NCI-H1417 (cell line): Measurements from ENCODE around the gene PARD6G.
A peak's percentile ranks its signal among the peaks of the same experiment; 100 is the strongest.
"Not testable (repeated sequence)": the region's sequence is repeated elsewhere in the genome, so short reads cannot be mapped to it uniquely, and the experiment has no call there.

ENCODE experiments used
- DNase-seq, 3 experiments: peaks; one replicate each; lab custom pipeline; 2025; lab: John Stamatoyannopoulos, UW

The PARD6G gene

DNA sequence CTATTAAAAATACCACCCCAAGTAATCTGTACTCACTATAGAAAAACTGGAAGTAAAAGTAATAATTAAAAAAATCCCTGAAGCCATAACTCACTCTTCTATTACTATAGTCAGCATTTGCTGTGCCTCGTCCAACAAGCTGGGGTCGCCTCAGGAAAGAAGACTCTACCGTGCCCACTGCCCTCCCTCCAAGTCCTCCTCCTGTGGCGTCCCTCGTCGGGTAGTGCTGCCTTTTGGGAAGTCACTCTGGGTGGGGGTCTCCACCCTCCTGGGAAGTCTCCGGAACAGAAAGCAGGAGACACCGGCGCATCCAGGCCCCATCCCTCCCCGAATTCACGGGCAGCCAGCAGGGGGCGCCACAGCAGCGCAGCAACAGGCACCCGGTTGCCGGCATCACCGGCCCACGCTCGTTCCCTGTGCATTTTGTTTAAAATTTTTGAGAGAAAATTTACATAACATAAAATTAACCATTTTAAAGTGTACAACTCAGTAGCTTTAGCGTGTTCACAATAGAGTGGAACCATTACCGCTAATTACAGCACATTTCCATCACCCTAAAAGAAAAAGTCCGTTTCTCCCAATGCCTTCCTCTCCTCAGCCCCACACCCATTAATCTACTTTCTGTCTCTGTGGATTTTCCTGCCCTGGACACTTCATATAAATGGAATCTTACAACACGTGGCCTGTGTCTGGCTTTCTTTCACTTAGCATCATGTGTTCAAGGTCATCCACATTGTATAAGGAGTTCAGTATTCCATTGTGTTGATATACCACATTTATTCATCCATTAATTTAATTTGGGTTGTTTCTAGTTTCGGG is 76.1 kb downstream of the PARD6G start:
- DNase-seq: no peak

GRCh38 chr18:80170395-80171053 is 76.8 kb downstream of the PARD6G start:
- DNase-seq: no peak

DNA sequence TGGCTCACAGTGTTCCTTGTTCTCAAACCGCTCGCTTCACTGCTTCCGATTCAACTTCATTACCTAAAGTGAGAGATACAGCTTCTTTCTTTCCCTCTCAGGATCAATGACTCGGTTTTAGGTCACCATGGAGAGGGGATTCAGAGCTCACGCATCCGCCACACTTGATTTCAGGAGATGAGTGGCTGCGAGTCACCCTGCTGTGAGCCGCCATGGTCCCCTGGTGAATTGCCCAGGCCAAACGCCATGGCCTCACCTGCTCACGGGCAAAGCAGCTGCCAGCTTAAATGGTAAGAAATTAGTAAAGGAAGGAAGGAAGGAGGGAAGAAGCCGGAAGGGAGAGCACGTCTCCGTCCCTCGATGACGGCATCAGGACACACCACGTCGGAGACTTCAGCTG is 77.7 kb downstream of the PARD6G start:
- DNase-seq: peak in 1 of 3 experiments; percentile 52

DNA sequence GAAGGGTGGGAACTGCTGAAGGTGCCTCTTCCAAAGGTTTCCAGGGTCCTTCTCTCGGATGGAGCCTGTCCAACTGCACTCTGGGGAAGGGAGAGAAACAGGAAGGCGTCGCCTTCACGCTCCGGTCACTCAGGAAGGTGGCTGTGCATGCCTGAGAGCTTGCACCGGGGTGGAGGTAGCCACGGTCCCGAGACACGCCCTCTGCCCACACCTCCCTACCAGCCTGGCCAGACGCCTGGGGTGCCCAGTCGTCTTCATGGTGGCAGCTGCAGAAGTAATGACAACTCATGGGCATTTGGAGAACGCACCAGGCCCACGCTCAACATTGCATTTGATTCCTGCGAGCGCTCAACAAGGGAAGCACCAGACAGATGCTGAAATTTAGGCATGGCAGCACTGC is 78.3 kb downstream of the PARD6G start:
- no peak for DNase-seq

DNA sequence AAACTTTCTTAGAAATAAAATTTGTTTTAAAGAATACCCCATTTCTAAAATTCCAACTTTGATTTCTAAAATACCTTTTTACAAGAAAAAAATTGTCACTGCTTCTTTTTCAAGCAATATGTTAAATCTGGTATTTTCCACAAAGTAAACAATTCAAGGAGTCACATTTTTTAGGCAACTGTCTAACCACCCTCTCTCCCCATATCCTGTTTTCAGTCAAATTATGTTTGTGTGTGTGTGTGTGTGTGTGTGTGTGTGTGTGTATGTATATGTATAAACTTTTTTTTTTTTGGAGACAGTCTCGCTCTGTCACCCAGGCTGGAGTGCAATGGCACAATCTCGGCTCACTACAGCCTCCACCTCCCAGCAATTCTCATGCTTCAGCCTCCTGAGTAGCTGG is 79.0 kb downstream of the PARD6G start:
- DNase-seq: no peak

DNA sequence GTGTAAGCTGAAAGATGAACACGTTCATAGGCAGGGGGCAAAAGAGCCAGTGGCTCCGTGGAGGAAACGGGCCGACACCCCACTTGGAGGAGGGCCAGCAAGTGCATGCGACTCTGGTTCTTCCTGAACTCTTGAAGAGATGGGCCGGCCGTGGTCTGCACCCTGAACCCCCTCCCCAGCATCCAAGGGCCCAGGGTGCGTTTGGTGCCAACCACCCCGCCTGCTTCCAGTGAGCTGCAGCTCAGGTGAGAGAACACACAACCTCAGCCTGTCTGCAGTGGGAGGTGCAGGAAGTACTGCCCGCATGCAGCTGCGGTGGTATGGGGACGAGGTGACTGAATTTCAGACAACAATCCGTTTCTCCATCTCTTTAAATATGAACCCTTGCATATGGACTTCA is 79.4 kb downstream of the PARD6G start:
- no peak for DNase-seq

- no peak for DNase-seq
These were observed 80.0 kb downstream of the PARD6G start for GRCh38 chr18:80167331-80167730.

DNA sequence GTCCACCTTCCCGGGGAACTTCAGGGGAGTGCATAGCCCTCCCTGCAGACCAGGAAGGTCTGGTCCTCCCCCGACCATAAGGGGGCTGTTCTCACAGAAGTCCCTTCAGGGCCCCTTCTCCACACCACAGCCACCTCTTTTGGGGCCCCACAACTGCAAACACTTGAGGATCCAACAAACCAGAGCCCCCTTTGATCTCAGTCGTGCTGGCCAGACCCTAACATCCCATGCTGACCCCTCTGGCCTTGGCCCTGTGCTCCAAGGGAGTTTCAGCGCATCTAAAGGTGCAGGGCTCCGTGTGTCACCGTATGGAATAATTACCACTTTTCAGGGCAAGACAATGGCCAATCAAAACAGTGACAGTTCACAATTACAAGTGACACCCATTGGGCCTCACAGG is 80.6 kb downstream of the PARD6G start:
- no peak for DNase-seq

DNA sequence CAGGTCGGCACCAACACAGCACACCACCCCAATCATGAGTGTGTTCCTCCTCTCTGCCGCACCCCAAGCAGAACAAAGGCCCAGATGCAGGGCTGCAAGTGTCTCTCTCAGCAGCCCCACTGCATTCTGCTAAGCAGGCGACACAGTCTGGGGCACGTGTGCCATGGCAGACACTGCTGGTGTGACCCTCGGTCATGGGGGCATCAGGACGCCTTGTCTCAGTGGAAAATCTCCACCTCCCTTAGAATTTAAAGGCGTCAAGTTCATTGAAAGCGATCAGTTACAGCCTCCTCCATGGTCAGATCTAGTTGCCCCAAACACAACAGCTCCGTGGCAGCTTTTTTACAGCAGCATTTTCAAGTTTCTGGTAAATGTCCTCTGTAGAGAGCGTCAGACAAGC is 81.1 kb downstream of the PARD6G start:
- no peak for DNase-seq

DNA sequence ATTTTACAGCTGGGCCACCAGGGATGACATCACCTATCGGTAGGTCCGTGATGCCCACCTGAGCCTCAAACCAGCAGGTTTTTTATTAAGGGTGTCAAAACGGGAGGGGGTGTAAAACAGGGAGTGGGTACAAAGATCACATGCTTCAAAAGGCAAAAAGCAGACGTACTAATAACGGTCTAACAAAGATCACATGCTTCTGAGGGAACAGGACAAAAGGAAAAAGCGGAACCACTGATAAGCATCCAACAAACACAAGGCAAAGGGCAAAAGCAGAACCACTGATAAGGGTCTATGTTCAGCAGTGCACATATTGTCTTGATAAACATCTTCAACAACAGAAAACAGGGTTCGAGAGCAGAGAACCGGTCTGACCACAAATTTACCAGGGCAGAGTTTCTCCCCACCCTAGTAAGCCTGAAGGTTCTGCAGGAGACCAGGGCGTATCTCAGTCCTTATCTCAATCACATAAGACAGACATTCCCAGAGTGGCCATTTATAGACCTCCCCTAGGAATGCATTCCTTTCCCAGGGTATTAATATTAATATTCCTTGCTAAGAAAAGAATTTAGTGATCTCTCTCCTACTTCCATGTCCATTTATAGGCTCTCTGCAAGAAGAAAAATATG is 82.5 kb downstream of the PARD6G start:
- not testable (repeated sequence) for DNase-seq

DNA sequence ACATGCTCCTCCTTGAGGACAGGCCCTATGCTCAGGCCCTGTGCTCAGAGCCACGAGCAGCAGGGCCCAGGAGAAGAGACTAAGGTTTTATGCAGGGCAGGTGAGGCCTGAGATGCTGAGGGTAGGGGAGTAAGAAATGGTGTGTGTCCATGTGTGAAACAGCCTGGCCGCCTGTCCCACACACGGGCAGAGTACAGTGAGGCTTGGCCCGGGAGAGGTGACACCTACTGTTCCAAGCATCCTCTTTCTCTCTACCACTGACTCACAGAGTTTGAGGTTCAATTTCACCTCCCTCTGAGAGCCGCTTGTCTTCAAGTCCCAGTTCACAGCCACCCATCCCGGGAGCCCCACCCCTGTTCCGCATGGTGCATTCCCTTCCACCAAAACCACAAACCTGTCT is 84.1 kb downstream of the PARD6G start:
- DNase-seq: no peak

DNA sequence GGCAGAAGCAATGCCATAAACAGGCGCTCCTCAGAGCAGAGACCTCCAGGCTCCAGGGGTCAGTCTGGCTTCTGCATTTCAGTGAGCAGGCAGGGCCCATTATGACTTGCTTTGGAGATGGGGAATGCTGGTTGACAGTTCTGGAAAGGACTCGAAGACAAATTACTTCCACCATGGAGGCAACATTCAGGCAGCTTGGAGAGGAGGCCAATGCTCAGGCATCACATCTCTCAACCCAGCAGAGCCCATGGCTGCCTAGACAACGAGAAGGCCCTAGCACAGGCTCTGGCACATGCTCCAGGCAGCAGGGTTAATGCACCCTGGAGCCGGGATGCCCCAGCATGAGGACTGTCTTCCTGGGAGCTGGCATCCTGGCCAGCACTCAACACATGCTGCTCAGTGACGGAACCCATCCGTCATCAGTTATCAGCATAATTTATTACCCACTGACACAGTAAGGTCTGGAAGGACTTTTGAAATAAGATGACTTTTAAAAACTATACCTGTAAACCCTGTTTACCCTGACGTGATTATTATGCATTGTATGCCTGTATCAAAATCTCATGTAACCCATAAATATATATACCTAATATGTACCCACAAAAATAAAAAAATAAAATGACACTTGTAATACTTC is 85.4 kb downstream of the PARD6G start:
- no peak for DNase-seq

DNA sequence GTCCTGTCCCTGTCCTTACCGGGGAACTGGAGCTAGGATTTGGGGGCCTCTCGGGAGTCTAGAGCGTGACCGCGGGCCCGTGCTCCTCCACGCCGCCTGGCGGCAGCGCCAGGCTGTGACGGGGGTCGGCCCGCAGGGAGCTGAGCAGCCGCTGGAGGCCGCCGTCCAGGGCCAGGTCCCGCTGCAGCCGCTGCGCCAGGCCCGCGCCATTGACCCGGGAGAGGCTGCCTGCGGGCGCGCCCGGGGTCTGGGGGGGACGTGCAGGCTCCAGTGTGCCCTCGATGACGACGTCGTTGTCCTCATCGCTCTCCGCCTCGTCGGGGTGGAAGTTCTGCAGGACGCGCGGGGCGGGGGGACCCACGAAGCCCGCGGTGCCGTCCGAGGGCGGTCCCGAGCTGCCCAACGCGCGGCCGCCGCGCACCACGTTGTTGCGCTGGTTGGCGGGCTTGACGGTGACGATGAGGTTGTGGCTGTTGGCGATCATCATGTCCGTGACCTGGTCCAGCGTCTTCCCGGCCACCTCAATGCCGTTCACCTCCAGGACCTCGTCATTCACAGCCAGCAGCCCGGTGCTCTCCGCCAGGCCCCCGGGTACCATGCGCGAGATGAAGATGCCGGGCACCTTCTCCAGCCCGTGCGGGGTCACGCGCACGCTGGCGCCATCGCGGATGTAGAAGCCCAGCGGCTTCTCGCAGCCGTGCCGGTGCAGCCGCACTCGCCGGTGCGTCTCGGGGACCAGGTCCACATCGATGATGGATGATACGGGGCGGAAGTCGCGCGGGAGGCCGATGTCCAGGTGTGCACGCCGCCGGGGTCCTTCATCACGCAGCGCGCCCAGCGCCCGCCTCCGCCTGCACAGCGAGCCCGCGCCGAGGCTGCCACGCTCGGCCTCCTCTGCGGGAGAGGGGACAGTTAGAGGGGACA is 87.3 kb downstream of the PARD6G start:
- no peak for DNase-seq

DNA sequence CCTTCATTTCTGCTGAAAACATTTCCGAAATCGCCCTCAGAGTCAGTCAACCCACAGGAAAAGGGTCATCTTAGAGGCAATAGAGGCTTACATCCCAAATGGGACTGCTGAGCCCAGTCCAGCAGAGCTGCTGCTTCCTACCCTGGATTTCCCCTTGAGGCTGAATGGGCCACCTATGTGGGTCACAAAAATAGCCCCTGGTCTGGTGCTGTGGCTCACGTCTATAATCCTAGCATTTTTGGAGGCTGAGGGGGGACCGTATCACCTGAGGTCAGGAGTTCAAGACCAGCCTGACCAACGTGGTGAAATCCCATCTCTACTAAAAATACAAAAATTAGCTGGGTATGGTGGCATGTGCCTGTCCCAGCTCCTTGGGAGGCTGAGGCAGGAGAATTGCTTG is 88.9 kb downstream of the PARD6G start:
- DNase-seq: no peak

- DNase-seq: peak; percentile 58 to 91 (median 82)
These were observed 89.5 kb downstream of the PARD6G start for GRCh38 chr18:80157708-80158343.

DNA sequence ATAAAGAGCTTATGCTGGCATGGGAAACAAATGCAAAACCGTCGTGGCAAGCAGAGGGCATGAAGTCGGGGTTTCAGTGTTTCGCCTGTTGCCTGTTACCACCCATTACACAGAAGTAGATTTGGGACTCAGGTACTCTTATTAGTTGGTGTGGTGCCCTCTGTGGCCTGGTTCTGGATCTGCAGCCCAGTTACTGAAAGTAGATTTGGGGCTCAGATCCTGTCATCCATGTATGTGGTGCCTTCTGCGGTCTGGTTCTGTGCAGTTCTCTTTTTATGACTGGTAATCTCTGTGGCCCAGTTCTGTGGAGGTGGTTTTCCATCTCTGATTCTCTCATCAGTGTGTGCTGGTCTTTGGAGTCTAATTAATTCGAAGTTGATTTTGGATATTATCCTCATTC is 93.0 kb downstream of the PARD6G start:
- peak in 2 of 3 experiments; percentile 28 to 63 for DNase-seq

- no peak for DNase-seq
These were observed 97.6 kb downstream of the PARD6G start for GRCh38 chr18:80149667-80150066.

DNA sequence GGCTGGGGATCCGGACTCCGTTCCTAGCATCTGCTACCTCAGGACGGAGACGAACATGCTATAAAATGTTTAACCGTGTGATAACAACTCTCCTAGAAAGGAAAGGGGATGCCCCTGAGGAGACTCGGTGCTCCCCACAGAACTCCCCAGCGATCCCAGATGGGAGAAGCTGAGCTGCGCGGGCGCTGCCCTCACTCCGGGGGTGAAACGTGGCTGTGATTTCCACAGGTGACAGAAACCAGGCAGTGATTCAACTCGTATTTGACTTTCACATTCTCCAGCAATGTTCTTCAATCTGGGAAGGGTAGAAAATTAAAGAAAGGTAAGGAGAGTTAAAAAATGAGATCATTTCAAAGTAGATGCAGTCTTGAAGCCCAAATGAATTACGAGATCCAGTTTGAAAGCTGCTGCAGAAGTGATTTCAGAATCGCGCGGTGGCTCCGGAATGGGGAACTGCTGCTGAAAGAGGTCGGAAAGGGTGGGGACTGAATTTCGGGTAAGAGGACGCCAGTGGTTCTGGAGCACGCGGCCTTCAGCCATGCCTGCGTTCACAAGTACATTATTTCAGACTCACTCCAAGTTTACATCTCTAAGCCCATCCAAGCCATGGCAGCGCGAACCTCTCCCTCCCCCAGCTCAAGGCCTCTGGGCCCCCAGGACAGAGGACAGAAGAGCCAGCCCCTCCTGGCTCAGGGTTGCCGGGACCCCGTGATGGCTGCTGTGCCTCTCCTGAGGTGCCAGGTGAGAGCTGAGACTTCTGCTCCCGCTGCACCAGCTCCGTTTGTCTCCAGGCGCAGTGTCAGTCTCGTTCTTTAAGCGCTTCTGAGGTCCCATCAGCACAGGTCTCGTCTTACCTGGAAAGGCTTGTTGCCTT is 98.8 kb downstream of the PARD6G start:
- DNase-seq: peak in 2 of 3 experiments; percentile 56 to 70

GRCh38 chr18:80147418-80148325 is 99.6 kb downstream of the PARD6G start:
- DNase-seq: peak; percentile 79 to 97 (median 92)
